Measurements from ENCODE around the gene ADIPOQ.
"Not testable (repeated sequence)": the region's sequence is repeated elsewhere in the genome, so short reads cannot be mapped to it uniquely, and the experiment has no call there.

Gene ADIPOQ

GRCh38 chr3:186886202-186886981 lies 43.9 kb downstream of the ADIPOQ start:
- no peak overlapping the region for H3K4me3 ChIP-seq (replicated peaks in 1 of 2; ENCODE audit: low read depth in 2 of 2, low read length in 2 of 2)
- no peak for TF ChIP-seq CTCF (IDR thresholded peaks at IDR 0.05; ENCODE audit: low read depth, low read length)

GRCh38 chr3:186887507-186887938 lies 45.0 kb downstream of the ADIPOQ start:
- H3K4me3 ChIP-seq (replicated peaks in 1 of 2; ENCODE audit: low read depth in 2 of 2, low read length in 2 of 2); DNase-seq (ENCODE audit: low read depth in 2 of 2): not testable (repeated sequence)

More at GRCh38 chr3:186886202-186886981, 43.9 kb downstream of the ADIPOQ start:
- DNase-seq (ENCODE audit: low read depth in 2 of 2) = no peak

GRCh38 chr3:186888569-186888968 lies 46.1 kb downstream of the ADIPOQ start:
- no peak overlapping the region for H3K4me3 ChIP-seq (replicated peaks in 1 of 2; ENCODE audit: low read depth in 2 of 2, low read length in 2 of 2)
- no peak for TF ChIP-seq CTCF (IDR thresholded peaks at IDR 0.05; ENCODE audit: low read depth, low read length)
- no peak for DNase-seq (ENCODE audit: low read depth in 2 of 2)

- not testable (repeated sequence) for DNase-seq (ENCODE audit: low read depth in 2 of 2); H3K4me3 ChIP-seq (replicated peaks in 1 of 2; ENCODE audit: low read depth in 2 of 2, low read length in 2 of 2)
These were observed 47.2 kb downstream of the ADIPOQ start for GRCh38 chr3:186889698-186890097.

GRCh38 chr3:186890911-186891310 lies 48.4 kb downstream of the ADIPOQ start:
- TF ChIP-seq CTCF (IDR thresholded peaks at IDR 0.05; ENCODE audit: low read depth, low read length) = no peak
- no peak overlapping the region for H3K4me3 ChIP-seq (replicated peaks in 1 of 2; ENCODE audit: low read depth in 2 of 2, low read length in 2 of 2)
- no peak for DNase-seq (ENCODE audit: low read depth in 2 of 2)

GRCh38 chr3:186893071-186893470 lies 50.6 kb downstream of the ADIPOQ start:
- not testable (repeated sequence) for DNase-seq (ENCODE audit: low read depth in 2 of 2); H3K4me3 ChIP-seq (replicated peaks in 1 of 2; ENCODE audit: low read depth in 2 of 2, low read length in 2 of 2)

GRCh38 chr3:186895406-186895805 lies 52.9 kb downstream of the ADIPOQ start:
- no peak overlapping the region for H3K4me3 ChIP-seq (replicated peaks in 1 of 2; ENCODE audit: low read depth in 2 of 2, low read length in 2 of 2)
- DNase-seq (ENCODE audit: low read depth in 2 of 2) = no peak
- TF ChIP-seq CTCF (IDR thresholded peaks at IDR 0.05; ENCODE audit: low read depth, low read length) = no peak

GRCh38 chr3:186896006-186896405 lies 53.5 kb downstream of the ADIPOQ start:
- H3K4me3 ChIP-seq (replicated peaks in 1 of 2; ENCODE audit: low read depth in 2 of 2, low read length in 2 of 2) = no peak overlapping the region
- DNase-seq (ENCODE audit: low read depth in 2 of 2) = no peak
- no peak for TF ChIP-seq CTCF (IDR thresholded peaks at IDR 0.05; ENCODE audit: low read depth, low read length)

Data from cardiac fibroblast (primary cell).